Activated effector memory CD4-positive, alpha-beta T cell treated with anti-CD3 and anti-CD28 coated beads, Interleukin-2, amount 50 U/mL, for 16 hours (primary cell): ENCODE data around the gene PPP1R3D.
A peak's percentile ranks its signal among the peaks of the same experiment; 100 is the strongest.
"Not testable (repeated sequence)": the region's sequence is repeated elsewhere in the genome, so short reads cannot be mapped to it uniquely, and the experiment has no call there.

ENCODE experiments used
- DNase-seq: peaks from one replicate; pipeline ENCODE4 v3.0.0-alpha.2; 2020

Gene PPP1R3D, protein sequence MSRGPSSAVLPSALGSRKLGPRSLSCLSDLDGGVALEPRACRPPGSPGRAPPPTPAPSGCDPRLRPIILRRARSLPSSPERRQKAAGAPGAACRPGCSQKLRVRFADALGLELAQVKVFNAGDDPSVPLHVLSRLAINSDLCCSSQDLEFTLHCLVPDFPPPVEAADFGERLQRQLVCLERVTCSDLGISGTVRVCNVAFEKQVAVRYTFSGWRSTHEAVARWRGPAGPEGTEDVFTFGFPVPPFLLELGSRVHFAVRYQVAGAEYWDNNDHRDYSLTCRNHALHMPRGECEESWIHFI

DNA sequence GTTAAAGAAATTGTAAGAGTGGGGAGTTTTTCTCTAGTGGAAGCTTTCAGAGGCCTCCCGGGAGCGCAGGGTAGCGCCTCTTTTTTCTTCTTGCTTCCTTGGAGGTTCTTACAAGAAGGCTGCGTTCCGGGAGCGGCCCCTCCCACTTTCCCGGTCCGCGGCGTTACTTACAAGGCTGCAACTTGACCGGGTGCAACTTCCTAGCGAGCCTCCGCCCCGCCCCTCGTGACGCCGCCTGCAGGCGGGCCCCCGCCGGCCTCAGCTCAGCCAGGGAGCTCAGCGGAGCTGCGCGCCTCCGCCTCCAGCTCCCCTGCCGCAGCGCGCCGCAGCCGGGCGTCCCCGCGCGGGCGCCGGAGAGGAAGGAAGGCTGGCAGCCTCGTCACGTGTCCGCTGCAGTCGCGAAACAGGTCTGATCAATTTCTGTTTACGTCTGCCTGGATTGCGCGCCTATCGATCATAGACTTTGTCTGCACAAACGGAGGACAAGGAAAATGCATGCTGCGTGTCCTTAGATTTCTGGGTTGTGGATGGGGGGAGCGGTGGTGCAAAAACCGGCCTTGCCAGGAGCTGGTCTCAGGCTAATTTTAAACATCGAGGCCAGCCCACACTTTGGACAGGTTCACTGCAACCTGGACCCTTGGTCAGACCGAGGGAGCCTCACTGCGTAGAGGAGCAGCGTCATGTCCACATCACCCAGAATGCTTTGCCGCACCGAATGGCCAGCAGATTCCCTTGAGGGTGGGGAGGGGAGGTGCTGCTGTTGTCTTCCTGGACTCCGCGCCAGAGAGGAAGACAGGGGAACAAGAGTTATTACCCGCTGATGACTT, at the start of gene PPP1R3D, which contains the start of gene FAM217B:
PPP1R3D (minus strand) TSS at position 177 of the 827 bp plus-strand sequence. CDS start 374 bp downstream, outside the sequence.
FAM217B (plus strand) TSS at position 261 of the 827 bp plus-strand sequence. CDS start 3,555 bp downstream, outside the sequence.
- DNase-seq: peak; percentile 96

DNA sequence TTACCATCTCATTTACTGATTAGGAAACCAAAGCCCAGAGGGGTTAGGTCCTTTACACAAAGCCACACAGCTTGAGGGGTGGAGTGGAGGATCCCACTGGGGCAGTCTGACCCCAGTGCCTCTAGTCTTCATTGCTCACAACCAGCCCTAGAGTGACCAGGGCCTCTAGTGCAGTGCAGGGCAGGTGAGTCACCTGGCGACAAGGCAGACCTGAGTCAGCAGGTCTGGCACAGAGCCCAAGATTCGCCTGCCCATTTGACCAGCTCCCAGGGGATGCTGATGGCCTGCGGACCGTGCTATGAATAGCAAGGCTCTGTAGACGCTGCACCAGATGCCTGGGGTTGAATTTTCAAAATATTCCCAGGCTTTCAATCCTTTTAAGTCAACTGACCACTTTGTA, 48.0 kb upstream of the PPP1R3D start:
- no peak for DNase-seq

DNA sequence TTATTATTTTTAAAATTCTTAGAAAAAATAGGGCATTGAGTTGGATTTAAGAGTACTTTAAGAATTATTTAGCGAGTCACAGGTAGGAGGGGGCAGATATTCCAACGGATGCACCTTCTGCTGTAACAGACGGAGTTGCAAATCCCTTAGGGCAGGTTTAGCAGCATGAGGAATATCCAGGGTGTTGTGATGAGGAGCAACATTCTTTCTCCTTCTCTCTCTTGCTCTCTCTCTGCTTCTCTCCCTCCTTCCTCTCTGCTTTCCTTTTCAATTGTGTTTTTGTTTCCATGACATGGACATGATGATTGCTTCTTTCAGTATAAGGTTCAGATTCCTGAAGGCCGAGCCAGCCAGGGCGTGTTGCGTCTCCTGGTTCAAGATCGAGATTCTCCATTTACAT, 47.0 kb upstream of the PPP1R3D start:
- DNase-seq: no peak

DNA sequence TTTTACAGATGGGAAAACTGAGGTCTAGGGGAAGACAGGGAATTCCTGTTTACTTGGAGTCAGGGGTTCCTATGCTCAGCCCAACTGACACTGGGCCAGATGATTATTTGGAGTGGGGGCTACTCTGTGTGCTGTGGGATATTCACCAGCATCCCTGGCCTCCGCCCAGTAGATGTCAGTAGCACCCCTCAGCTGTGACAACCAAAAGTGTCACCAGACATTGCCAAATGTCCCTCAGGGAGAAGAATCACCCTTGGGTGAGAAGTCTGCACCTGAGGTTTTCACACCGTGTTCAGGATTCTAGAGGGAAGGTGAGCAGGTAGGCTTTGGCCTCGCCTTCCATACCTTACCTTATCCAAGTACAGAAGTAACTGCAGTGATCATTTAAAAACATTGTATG, 45.8 kb upstream of the PPP1R3D start:
- no peak for DNase-seq

DNA sequence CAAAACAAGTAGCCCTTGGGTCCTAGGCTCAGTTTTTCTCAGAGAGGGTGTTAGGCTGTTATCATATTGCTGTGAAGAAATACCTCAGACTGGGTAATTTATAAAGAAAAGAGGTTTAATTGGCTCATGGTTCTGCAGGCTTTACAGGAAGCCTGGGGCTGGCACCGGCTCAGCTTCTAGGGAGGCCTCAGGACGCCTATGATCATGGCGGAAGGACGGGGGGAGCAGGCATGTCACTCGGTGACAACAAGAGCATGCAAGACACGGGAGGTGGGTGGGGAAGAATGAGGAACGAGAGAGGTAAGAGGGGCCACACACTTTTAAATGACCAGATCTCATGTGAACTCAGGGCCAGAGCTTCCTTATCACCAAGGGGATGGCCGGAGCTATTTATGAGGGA, 45.1 kb upstream of the PPP1R3D start:
- DNase-seq: no peak

DNA sequence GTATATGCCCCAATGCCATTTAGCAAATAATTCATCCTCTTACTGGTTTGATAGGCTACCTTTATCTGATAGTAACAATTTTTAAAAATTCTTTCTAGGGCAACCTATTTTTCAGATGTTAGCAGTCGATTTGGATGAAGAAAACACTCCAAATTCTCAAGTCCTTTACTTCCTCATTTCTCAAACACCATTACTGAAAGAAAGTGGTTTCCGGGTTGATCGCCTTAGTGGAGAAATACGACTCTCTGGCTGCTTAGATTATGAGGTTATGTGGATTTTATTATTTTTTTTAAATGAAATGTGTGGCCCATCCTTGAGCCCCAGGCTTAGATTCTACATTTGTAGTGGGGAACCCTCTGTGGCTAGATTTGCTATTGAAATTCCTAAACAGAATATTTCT, 44.4 kb upstream of the PPP1R3D start:
- DNase-seq: no peak

DNA sequence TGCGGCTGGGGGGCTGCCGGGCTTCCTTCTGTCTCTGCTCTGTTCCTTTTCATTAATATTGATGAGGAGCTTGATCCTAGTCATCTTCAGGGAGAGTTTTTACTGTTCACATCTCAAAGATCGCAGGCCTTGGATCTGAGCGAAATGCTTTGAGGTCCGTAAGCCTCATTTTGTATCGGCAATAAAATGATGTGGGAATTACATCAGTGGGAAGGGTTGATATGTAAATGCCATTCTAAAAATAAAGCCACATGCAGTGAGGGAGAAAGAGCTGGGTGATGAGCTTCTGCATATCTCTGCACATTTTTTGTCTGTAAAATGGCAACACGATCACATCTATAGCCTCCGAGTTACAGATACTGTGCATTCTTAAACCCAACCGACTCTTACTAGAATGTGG, 43.0 kb upstream of the PPP1R3D start:
- DNase-seq: no peak

DNA sequence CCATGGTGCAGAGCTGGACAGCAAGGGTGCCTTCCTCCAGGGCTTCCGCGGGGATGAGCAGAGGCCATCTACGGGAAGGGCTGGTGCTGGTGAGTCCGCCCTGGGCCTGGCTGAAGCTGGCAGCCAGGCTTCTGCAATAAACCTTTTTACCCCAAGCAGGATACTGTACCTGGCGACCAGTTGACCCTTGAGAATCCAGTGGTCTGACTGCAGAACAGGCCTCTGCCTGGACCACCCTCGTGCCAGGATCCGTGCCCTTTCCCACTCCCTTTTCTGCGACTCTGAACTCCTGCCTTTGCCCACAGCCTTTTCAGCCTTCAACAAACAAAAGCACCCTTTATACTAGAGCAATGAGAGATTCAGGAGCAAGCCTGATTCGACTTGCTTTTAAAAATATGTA, 37.0 kb upstream of the PPP1R3D start:
- no peak for DNase-seq

DNA sequence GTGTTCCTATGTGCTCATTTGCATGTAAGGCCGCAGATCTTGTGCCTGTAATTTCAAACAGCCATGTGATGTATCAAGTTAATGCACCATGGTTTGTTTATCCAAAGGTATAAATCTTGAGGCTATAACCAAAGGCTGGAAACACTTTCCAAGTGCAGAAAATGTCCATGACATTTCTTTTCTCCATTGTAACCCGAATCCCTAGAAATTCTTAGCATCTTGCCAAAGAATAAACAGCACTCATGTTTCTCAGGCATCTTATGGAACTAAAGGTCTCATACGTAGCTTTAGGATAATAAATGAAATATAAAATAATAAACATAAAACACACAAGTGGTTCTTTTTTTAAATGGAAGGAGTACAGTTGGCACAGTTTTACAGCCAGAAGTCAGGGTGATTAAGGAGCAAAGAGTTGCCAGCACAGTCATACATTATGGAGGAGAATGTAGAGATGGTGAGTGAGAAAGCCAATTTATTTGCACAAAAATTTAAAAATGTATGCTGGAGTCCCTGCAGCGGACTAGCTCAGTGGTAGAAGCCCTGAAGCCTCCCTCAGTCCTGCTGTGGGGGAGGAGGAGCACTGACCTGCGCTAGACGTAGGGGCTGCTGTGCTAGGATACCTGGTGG, 36.2 kb upstream of the PPP1R3D start:
- DNase-seq: no peak

DNA sequence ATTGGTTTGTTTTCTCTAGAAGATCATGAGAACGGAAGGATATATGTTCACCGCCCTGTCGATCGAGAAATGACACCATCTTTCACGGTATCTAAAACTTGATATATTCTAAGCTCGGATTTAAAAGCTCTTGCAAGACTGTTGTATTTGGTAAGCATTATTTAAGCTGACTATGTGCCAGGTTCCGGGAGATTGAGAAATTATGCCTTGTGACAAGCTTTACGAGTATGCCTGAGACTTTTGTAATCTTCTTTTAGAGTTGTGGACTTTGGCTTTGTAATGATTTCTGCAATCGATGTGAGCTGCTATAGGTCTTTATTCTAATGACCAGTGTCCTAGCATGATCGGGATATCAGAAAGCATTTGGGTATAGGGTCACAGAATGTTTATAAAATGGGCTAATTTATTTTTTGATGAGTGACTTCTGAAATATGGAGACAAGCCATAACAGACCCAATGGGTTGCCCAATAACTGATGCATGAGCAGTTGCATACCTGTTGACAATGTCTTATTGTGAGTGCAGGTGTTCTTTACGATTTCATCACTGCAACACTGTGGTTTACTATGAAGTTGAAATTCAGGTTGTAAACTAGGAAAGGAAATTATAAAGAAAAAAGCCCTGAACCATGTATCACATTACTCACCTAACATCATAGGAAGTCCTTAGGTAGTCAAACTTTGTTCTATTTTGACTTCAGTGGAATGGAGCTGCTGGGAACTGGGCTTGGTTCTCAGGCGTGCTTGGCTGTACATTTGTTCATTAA, 32.1 kb upstream of the PPP1R3D start:
- no peak for DNase-seq

DNA sequence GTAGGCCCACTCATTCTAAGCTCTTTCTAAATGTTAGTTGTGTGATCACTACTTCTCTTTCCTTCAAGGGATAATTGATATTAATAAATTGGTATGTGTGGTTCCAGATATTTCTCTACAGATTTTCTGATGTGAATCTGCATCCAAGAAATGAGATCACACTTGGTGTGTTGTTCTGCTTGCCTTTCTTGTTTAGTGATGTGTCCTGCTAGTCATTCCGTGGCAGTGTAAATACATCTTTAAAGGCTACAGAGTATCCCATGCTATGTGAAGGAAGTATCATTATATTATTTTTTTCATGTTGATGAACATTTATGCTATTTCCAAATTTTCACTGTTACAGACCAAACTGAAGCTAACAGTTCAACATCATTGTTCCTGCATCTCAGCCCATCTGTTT, 31.3 kb upstream of the PPP1R3D start:
- DNase-seq: no peak

DNA sequence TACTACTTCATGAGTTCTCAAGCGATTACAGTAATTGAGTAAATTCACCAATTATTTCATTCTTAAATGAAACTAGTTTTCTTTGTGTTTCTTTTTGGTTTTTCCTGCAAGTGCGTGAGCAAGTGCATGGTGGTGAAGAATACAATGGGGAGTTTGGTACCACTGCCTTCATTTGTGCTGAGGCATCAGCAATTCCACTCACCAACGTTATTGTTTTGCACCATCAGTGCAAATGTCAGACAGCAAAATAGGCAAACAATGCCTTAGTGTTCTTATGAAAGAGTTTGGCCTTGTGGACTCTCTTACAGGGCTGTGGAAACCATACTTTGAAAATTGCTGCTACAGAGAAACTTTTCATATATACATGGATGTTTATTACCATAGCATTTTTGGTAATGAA, 26.3 kb upstream of the PPP1R3D start:
- DNase-seq: no peak

DNA sequence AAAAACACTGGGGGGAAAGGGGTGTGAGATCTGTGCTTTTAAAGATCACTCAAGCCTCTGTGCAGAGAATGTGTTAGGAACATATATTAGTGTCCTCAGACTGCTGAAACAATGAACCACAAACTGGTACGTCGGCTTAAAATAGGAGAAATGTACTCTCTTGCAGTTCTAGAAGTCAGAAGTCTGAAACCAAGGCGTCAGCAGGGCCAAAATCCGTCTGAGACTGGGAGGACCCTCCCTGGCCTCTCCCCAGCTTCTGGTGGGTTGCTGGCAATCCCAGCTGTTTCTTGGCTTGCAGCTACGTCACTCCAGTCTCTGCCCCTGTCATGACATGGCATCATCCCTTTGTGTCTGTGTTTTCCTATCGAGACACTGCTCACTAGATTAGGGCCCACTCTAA, 22.1 kb upstream of the PPP1R3D start:
- no peak for DNase-seq

DNA sequence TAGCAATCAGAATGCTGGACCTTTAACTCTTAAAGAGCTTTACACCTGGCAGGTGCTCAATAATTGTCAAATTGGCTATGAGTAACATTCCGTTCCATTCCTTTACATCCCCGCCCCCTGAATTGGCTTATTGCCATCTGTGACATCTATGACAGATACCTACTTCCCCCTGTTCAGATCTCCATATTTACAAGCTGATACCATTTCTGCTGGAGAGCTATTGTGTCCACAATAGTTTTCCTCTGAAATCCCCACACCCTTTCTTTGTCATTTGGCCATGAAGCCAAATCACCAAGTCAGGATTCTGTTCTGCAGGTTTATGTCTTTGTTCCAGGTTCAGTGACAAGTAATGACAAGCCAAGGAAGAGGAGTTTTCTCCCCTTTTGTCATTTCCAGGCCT, 21.3 kb upstream of the PPP1R3D start:
- no peak for DNase-seq

DNA sequence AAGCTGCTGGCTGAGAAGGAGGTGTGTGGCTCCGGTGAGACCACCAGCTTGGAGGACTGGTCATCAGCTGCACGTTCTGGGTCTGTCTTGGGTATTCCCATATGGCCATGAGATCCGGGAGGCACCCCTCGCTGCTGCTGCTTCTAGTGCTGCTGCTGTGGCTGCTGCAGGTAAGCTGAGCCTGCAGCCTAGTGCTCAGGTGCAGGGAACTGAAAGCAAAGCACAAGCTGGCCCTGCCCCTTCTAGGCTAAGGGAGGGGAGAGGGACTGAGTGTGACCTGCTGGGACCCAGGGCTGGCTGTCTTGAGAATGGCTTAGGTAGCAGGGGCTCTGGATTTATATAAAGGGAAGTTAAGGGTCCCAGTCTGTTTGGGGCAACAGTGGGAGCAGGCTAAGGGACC, 18.5 kb upstream of the PPP1R3D start:
- no peak for DNase-seq

DNA sequence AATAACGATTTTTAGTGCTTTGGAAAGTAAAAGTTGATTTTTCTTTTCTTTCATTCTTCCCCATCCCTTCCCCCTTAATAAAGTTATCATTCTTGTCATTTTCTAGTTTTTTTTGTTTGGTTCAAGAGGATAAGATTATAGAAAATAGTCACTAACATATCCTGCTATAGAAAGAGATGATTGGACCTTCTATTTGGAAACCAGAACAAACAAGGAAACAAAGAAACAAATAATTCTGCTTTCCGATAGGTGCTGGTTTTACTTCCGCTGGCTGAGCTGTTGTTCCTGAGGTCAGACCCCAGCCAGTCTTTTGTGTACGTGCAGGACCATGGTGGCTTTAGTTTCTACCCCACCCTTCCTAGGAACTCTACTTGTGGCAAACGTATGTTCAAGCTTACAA, 18.0 kb upstream of the PPP1R3D start, which contains the start of gene CDH26:
CDH26 (plus strand) TSS at position 301 of the 400 bp plus-strand sequence. CDS start 304 bp downstream, outside the sequence.
- no peak for DNase-seq

DNA sequence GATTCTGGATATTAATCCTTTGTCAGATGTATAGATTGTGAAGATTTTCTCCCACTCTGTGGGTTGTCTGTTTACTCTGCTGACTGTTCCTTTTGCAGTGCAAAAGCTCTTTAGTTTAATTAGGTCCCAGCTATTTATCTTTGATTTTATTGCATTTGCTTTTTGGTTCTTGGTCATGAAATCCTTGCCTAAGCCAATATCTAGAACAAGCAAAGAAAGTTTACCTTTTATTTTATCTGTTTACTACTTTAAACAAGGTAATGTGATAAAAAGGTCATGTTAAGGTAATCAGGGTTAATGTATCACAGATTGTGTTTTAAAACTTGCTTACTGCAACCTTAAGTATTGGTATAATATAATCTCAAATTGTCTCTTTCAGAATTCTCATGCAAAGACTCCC, 17.5 kb upstream of the PPP1R3D start:
- DNase-seq: not testable (repeated sequence)

DNA sequence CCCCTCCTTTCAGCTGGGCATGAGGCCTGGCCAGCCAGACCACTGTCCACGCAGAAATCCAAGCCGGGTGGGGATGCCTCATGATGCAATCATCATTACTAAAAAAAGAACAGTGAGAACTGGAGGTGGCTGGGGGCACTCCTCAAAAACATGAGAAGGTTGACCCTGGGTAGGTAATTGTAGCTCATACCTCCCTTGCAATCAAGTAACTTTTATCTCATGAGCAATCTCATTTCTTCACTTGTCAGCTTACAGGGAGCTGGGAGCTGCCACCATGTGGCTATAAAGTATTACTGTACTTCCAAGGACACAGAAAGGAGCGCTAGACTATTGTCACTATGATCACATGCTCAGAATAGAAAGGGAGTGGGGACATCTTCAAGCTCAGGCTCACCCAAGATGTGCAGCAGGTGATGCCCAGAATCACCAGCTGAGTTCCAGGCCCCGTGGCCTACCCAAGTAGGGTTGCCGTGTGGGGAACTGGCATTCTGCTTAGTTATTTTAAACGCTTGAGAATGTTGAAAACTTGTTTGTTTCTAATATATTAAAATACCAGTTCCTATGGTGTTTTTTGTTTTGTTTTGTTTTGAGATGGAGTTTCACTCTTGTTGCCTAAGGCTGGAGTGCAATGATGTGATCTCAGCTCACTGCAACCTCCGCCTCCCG, 15.2 kb upstream of the PPP1R3D start:
- no peak for DNase-seq

DNA sequence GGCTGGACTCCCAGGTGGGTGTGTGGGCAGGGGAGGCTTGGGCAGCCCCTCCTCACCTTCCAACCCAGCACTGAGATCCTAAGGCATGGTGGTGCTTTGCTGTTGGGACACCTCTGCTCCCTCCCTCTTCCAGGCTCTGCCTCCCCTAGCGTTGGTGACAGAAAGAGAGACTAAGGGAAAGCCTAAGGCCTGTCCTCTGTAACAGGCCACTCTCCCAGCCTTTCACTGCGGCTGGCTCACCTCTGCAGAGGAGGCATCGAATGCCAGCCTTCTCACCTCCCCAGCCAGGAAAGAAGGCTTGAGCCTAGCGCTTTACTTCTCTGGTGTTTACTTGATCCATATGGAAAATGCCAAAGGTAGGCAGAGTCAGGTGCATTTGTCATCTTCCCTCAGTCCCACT, 14.6 kb upstream of the PPP1R3D start:
- DNase-seq: no peak

DNA sequence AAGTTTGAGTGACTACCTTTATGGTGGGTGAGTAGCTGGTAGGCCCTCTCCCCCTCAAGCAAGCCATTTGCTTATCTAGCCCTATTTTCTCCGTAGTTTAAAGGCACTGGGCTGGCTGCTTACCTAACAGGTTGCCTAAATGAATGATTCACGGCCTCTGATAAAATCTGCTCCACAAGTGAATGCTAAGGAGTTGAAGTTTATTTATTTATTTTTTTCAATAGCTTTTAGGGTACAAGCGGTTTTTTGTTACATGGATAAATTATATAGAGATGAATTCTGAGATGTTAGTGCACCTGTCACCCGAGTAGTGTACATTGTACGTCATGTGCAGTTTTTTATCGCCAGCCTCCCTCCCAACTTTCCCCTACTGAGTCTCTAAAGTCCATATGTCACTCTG, 9.8 kb upstream of the PPP1R3D start:
- no peak for DNase-seq

DNA sequence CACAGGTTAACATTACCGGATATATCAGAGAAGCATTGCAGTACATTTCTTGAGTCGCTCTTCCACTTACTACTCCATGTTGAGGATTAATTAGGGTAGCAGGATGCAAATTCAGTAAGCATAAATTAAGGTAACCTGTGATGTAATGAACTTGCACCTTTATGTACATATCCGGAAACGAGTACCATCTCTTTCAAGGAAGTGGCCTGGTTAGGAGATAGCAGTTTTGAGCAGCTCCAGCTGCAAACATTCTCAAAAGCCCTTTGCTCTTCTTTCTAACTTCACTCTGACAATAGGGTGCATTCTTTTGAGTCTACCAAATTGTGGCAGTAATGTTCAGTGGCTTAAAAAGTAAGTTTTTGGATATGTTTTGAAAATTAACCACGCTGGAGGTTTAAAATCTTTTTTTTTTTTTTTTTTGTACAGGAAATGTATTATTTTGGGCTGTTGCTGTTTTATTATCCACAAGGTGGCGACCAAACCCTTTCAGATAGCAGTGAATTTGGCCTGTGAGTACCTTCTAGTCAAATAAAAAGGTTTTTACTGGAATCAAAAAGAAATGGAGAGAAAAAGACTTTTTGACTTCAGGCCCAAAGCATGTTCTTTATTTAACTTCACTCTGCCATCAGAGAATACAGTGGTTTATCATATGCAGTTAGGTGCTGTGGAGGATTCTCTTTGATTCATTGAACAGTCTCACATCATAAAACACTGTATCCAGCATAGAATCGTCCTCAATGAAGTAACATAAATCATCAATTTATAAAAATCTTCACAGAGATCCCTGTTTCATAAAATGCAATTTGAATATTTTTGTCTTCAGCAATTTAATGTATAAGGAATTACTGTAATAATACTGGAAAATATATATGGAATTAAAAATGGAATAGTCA, 9.0 kb upstream of the PPP1R3D start:
- DNase-seq: no peak
